Uterus (tissue), 2 donors: ENCODE measurements around the gene MILR1.

Experiments
- CTCF ChIP-seq, 4 experiments: fragments of 200-600 bp in 2 of 4; fragments of 450-650 bp in 2 of 4; sonication (generic) in 2 of 4; IDR thresholded peaks; one replicate each; pipeline ENCODE4 v1.5.1; 2016 to 2019; ENCODE audit warnings: antibody characterized with exemption in 4 of 4, mild to moderate bottlenecking in 2 of 4, moderate library complexity in 1 of 4
- POLR2A ChIP-seq, 2 donors: fragments of 450-650 bp; IDR thresholded peaks; one replicate each; pipeline ENCODE4 v1.6.1; 2016; ENCODE audit warnings: antibody characterized with exemption in 2 of 2, mild to moderate bottlenecking in 1 of 2, moderate library complexity in 1 of 2

- no peak for TF ChIP-seq POLR2A (IDR thresholded peaks at IDR 0.05)
- TF ChIP-seq CTCF (IDR thresholded peaks at IDR 0.05), result no peak
Measured at GRCh38 chr17:64504769-64505339, 55.9 kb downstream of the MILR1 start.
